ENCODE data around the gene GBX2. TPM values are rescaled to one million over a fixed set of nuclear protein-coding genes. Genes with fewer than 3 reads are reported as not detected.

GBX2 gene
- 0.24 TPM for polyA plus RNA-seq (2013, experiment 1 of 2)
- 0.37 TPM for polyA plus RNA-seq (2013, experiment 2 of 2)

DNA sequence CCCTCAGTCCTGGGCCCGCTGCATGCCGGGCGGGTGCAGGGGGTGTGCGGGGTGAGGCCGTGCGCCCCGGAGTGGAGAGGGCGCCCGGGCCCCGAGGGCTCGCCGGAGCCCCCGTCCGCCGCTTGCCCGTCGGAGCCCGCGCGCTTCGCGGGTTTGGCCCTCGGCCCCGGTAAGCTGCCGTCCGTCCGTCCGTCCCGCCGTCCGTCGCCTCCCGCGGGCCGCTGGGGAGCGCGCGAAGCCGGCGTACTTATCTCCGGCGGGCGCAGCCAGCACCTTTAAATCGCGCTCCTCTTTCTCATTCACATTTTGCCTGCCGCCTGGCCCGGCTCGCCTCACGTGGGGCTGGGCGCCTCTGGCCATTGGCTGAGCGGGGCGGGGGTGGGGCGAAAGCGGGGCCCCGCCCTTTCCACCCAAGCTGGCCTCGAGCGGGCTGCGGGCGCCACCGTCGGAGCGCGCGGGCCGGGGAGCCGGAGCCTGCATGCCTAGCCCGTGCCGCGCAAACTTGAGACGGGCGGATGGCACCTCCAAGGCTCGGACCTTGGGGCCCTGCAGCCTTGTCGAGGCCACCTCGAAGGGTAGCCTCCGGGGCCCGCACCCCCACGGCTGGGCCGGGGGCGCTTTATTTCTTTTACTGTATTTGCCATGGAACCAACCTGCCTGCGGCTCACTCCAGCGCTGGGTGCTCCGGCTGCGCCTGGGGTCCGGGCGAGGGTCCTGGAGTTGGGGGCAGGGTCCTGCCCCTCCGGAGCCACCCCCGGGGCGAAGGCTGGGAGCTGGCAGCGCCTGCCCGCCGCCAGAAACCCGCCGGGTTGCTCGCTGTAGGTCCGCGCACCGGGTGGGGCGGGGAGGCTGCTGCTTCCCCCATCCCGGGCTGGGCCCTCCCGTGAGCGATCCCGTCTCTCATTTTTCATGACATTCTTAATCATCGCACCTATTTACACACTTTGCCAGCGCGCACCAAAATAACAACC lies at the start of gene GBX2:
Gene GBX2 (minus strand): TSS at position 277 of the 971 bp plus-strand sequence. CDS start 415 bp downstream, outside the sequence.
- peak within 1 kb of the TSS; percentile 49 for H2BK15ac ChIP-seq (ENCODE audit: low read length)
- H3K4me3 ChIP-seq (ENCODE audit: low read length in 2 of 2) = peak within 1 kb of the TSS; percentile 78 to 95
- peak within 1 kb of the TSS; percentile 93 for H3K18ac ChIP-seq (ENCODE audit: low read length)
- H2BK5ac ChIP-seq (ENCODE audit: low read length) = no peak within 1 kb of the TSS
- H2AK5ac ChIP-seq (ENCODE audit: low read depth, low read length) = no peak within 1 kb of the TSS
- peaks cover 0 to 100% (median 71%) of the 10 kb centered on the region in 3 experiments for H3K27me3 ChIP-seq (ENCODE audit: control insufficient read depth in 3 of 3, insufficient read depth in 3 of 3, low read depth in 1 of 3, low read length in 3 of 3)
- WGBS, 2 donors (ENCODE audit: extremely low coverage in 2 of 2, insufficient read length in 2 of 2, insufficient replicate concordance in 1 of 2) = no CpG with 5 or more reads among the region's 105 CpGs
- no peak within 1 kb of the TSS for H3K4ac ChIP-seq (ENCODE audit: low read length)
- no peak within 1 kb of the TSS for H4K91ac ChIP-seq (ENCODE audit: low read depth, low read length, poor library complexity)
- peak within 1 kb of the TSS; percentile 35 for H2BK12ac ChIP-seq (ENCODE audit: low read length)
- no peak within 1 kb of the TSS for H2BK120ac ChIP-seq (ENCODE audit: low read depth, low read length)
- H2AFZ ChIP-seq (ENCODE audit: low read length) = peak within 1 kb of the TSS; percentile 80
- peak within 1 kb of the TSS; percentile 87 for H3K23ac ChIP-seq (ENCODE audit: low read depth, low read length, poor library complexity)
- H3K4me1 ChIP-seq (ENCODE audit: control insufficient read depth in 2 of 2, insufficient read depth in 1 of 2, low read depth in 1 of 2, low read length in 2 of 2) = peaks cover 13 to 39% of the 10 kb centered on the region in 2 donors
- DNase-seq (ENCODE audit: low spot score) = peak; percentile 82
- H3K14ac ChIP-seq (ENCODE audit: low read length) = peak within 1 kb of the TSS; percentile 32
- no peak within 1 kb of the TSS for H4K8ac ChIP-seq (ENCODE audit: low read depth, low read length)
- H3K9me3 ChIP-seq (replicated peaks in 1 of 2; ENCODE audit: control insufficient read depth in 2 of 2, insufficient read depth in 1 of 2, low read depth in 1 of 2, low read length in 2 of 2) = peaks cover 0 to 6% of the 10 kb centered on the region in 2 donors
- peaks cover 0 to 37% of the 10 kb centered on the region in 2 donors for H3K36me3 ChIP-seq (replicated peaks in 1 of 2; ENCODE audit: control insufficient read depth in 2 of 2, insufficient read depth in 2 of 2, low read length in 2 of 2)
- peak within 1 kb of the TSS; percentile 97 for H3K4me2 ChIP-seq (ENCODE audit: insufficient read depth, low read length, poor library complexity, severe bottlenecking)
- H3K9ac ChIP-seq (ENCODE audit: low read depth, low read length, poor library complexity) = peak within 1 kb of the TSS; percentile 86
- peaks cover 2% of the 10 kb centered on the region for H3K79me1 ChIP-seq (ENCODE audit: low read depth, low read length)
- no peak within 1 kb of the TSS for H3K27ac ChIP-seq (replicated peaks; ENCODE audit: low read length)

DNA sequence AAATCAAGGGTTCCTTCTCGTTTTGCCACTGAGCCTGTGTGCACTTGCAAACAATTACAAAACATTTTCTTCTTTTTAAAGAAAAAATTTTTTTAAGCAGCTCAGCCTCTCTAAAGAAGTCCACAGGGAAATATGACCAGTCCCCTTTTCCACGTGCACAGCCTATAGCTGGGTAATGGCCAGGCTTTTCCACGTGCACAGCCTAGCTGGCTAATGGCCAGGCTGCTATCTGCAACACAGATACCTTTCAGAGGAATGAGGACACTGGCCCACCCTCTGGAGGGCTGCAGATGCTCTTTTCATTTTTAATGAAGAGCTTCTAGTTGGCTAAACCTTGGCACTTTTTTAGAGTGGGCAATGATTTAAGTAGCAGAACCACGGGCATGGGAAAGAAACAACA lies 49.7 kb upstream of the GBX2 start:
- no peaks in the 10 kb centered on the region for H3K27me3 ChIP-seq (ENCODE audit: control insufficient read depth in 3 of 3, insufficient read depth in 3 of 3, low read depth in 1 of 3, low read length in 3 of 3)
- H4K8ac ChIP-seq (ENCODE audit: low read depth, low read length) = no peak overlapping the region
- no peak overlapping the region for H2BK5ac ChIP-seq (ENCODE audit: low read length)
- H3K4me3 ChIP-seq (ENCODE audit: low read length in 2 of 2) = no peak overlapping the region
- H2BK12ac ChIP-seq (ENCODE audit: low read length) = no peak overlapping the region
- no peak overlapping the region for H2BK15ac ChIP-seq (ENCODE audit: low read length)
- H3K36me3 ChIP-seq (replicated peaks in 1 of 2; ENCODE audit: control insufficient read depth in 2 of 2, insufficient read depth in 2 of 2, low read length in 2 of 2) = no peaks in the 10 kb centered on the region
- no peak overlapping the region for H3K9ac ChIP-seq (ENCODE audit: low read depth, low read length, poor library complexity)
- no peak overlapping the region for H3K18ac ChIP-seq (ENCODE audit: low read length)
- no CpG with 5 or more reads among the region's 4 CpGs for WGBS, 2 donors (ENCODE audit: extremely low coverage in 2 of 2, insufficient read length in 2 of 2, insufficient replicate concordance in 1 of 2)
- H2BK120ac ChIP-seq (ENCODE audit: low read depth, low read length) = no peak overlapping the region
- no peak overlapping the region for H3K27ac ChIP-seq (replicated peaks; ENCODE audit: low read length)
- no peaks in the 10 kb centered on the region for H3K9me3 ChIP-seq (replicated peaks in 1 of 2; ENCODE audit: control insufficient read depth in 2 of 2, insufficient read depth in 1 of 2, low read depth in 1 of 2, low read length in 2 of 2)
- H2AFZ ChIP-seq (ENCODE audit: low read length) = no peak overlapping the region
- H3K4ac ChIP-seq (ENCODE audit: low read length) = no peak overlapping the region
- H2AK5ac ChIP-seq (ENCODE audit: low read depth, low read length) = no peak overlapping the region
- H3K79me1 ChIP-seq (ENCODE audit: low read depth, low read length) = no peaks in the 10 kb centered on the region
- H3K4me2 ChIP-seq (ENCODE audit: insufficient read depth, low read length, poor library complexity, severe bottlenecking) = no peak overlapping the region
- H3K14ac ChIP-seq (ENCODE audit: low read length) = no peak overlapping the region
- no peak overlapping the region for H3K23ac ChIP-seq (ENCODE audit: low read depth, low read length, poor library complexity)
- H3K4me1 ChIP-seq (ENCODE audit: control insufficient read depth in 2 of 2, insufficient read depth in 1 of 2, low read depth in 1 of 2, low read length in 2 of 2) = no peaks in the 10 kb centered on the region
- no peak overlapping the region for H4K91ac ChIP-seq (ENCODE audit: low read depth, low read length, poor library complexity)
- no peak for DNase-seq (ENCODE audit: low spot score)

DNA sequence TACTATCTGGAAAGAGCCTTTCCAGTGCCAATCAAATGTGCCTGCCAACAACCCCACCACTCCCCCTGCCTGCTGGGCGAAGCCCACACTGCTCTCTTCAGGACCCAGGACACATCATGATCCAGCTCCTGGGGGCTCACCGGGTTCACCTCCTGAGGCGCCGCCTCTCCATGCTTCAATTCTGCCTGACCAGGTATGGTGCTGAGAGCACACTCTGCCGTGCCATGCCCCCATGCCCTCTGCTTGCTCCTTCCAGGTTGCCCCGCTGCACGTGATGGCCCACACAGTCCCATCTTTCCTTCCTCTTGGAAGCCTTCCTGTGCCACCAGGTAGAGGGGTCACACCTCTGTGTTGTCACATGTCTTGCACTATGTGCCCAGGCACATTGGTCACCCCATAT lies 48.5 kb upstream of the GBX2 start:
- Histone ChIP-seq H3K9ac (ENCODE audit: low read depth, low read length, poor library complexity) (no peak overlapping the region), H3K79me1 (ENCODE audit: low read depth, low read length) (no peaks in the 10 kb centered on the region), H3K4ac (ENCODE audit: low read length) (no peak overlapping the region), H3K9me3 (replicated peaks in 1 of 2; ENCODE audit: control insufficient read depth in 2 of 2, insufficient read depth in 1 of 2, low read depth in 1 of 2, low read length in 2 of 2) (no peaks in the 10 kb centered on the region), H4K91ac (ENCODE audit: low read depth, low read length, poor library complexity) (no peak overlapping the region), H3K27me3 (ENCODE audit: control insufficient read depth in 3 of 3, insufficient read depth in 3 of 3, low read depth in 1 of 3, low read length in 3 of 3) (no peaks in the 10 kb centered on the region), H3K23ac (ENCODE audit: low read depth, low read length, poor library complexity) (no peak overlapping the region), H3K18ac (ENCODE audit: low read length) (no peak overlapping the region), H2BK12ac (ENCODE audit: low read length) (no peak overlapping the region), H3K4me3 (ENCODE audit: low read length in 2 of 2) (no peak overlapping the region), H2BK120ac (ENCODE audit: low read depth, low read length) (no peak overlapping the region), H3K14ac (ENCODE audit: low read length) (no peak overlapping the region), H3K27ac (replicated peaks; ENCODE audit: low read length) (no peak overlapping the region), H2AFZ (ENCODE audit: low read length) (no peak overlapping the region), H2BK5ac (ENCODE audit: low read length) (no peak overlapping the region), H2BK15ac (ENCODE audit: low read length) (no peak overlapping the region), H4K8ac (ENCODE audit: low read depth, low read length) (no peak overlapping the region), H3K4me2 (ENCODE audit: insufficient read depth, low read length, poor library complexity, severe bottlenecking) (no peak overlapping the region), H3K36me3 (replicated peaks in 1 of 2; ENCODE audit: control insufficient read depth in 2 of 2, insufficient read depth in 2 of 2, low read length in 2 of 2) (no peaks in the 10 kb centered on the region), H3K4me1 (ENCODE audit: control insufficient read depth in 2 of 2, insufficient read depth in 1 of 2, low read depth in 1 of 2, low read length in 2 of 2) (peaks cover 0 to 2% of the 10 kb centered on the region in 2 donors), H2AK5ac (ENCODE audit: low read depth, low read length) (no peak overlapping the region)
- WGBS, 2 donors (ENCODE audit: extremely low coverage in 2 of 2, insufficient read length in 2 of 2, insufficient replicate concordance in 1 of 2) = no CpG with 5 or more reads among the region's 7 CpGs
- DNase-seq (ENCODE audit: low spot score) = no peak

DNA sequence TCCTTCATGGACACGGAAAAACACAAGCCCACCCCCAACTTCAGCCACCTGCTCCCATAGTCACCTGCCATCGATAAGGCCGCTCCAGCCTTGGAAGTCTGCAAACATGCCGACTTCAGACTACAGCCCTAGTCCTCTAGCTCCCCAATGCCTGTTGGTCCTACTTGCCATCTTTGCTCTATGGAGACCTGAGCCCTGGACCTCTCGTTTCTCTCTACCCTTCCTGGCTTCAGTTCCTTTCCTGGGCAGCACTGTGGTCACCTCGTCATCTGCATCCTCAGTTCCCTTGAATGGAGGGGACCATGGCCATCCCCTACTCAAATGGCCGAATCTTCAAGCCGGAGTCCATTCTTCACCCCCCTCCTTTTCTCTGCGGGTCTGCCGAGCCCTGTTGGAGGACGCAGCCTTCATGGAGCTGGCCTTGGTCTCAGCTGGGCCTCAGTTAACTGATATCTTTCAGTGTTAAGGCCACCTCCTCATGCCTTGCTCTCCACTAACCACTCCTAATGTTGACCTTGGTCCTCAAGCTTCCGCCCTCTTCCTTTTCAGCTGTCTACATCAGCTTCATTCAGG lies 47.7 kb upstream of the GBX2 start:
- no peak overlapping the region for H3K18ac ChIP-seq (ENCODE audit: low read length)
- H2BK5ac ChIP-seq (ENCODE audit: low read length) = no peak overlapping the region
- H2AFZ ChIP-seq (ENCODE audit: low read length) = no peak overlapping the region
- H3K4me3 ChIP-seq (ENCODE audit: low read length in 2 of 2) = no peak overlapping the region
- no peak overlapping the region for H3K27ac ChIP-seq (replicated peaks; ENCODE audit: low read length)
- no peak overlapping the region for H4K8ac ChIP-seq (ENCODE audit: low read depth, low read length)
- WGBS, 2 donors (ENCODE audit: extremely low coverage in 2 of 2, insufficient read length in 2 of 2, insufficient replicate concordance in 1 of 2) = no CpG with 5 or more reads among the region's 12 CpGs
- no peak overlapping the region for H2BK120ac ChIP-seq (ENCODE audit: low read depth, low read length)
- no peaks in the 10 kb centered on the region for H3K27me3 ChIP-seq (ENCODE audit: control insufficient read depth in 3 of 3, insufficient read depth in 3 of 3, low read depth in 1 of 3, low read length in 3 of 3)
- H3K4me1 ChIP-seq (ENCODE audit: control insufficient read depth in 2 of 2, insufficient read depth in 1 of 2, low read depth in 1 of 2, low read length in 2 of 2) = peaks cover 0 to 6% of the 10 kb centered on the region in 2 donors
- no peak overlapping the region for H3K4me2 ChIP-seq (ENCODE audit: insufficient read depth, low read length, poor library complexity, severe bottlenecking)
- H4K91ac ChIP-seq (ENCODE audit: low read depth, low read length, poor library complexity) = no peak overlapping the region
- DNase-seq (ENCODE audit: low spot score) = no peak
- no peak overlapping the region for H2BK12ac ChIP-seq (ENCODE audit: low read length)
- no peaks in the 10 kb centered on the region for H3K79me1 ChIP-seq (ENCODE audit: low read depth, low read length)
- H3K14ac ChIP-seq (ENCODE audit: low read length) = no peak overlapping the region
- no peaks in the 10 kb centered on the region for H3K9me3 ChIP-seq (replicated peaks in 1 of 2; ENCODE audit: control insufficient read depth in 2 of 2, insufficient read depth in 1 of 2, low read depth in 1 of 2, low read length in 2 of 2)
- H3K9ac ChIP-seq (ENCODE audit: low read depth, low read length, poor library complexity) = no peak overlapping the region
- no peaks in the 10 kb centered on the region for H3K36me3 ChIP-seq (replicated peaks in 1 of 2; ENCODE audit: control insufficient read depth in 2 of 2, insufficient read depth in 2 of 2, low read length in 2 of 2)
- no peak overlapping the region for H3K4ac ChIP-seq (ENCODE audit: low read length)
- no peak overlapping the region for H3K23ac ChIP-seq (ENCODE audit: low read depth, low read length, poor library complexity)
- H2AK5ac ChIP-seq (ENCODE audit: low read depth, low read length) = peak overlapping the region; percentile 17
- no peak overlapping the region for H2BK15ac ChIP-seq (ENCODE audit: low read length)
